ENCODE data around the gene PTER.

DNA sequence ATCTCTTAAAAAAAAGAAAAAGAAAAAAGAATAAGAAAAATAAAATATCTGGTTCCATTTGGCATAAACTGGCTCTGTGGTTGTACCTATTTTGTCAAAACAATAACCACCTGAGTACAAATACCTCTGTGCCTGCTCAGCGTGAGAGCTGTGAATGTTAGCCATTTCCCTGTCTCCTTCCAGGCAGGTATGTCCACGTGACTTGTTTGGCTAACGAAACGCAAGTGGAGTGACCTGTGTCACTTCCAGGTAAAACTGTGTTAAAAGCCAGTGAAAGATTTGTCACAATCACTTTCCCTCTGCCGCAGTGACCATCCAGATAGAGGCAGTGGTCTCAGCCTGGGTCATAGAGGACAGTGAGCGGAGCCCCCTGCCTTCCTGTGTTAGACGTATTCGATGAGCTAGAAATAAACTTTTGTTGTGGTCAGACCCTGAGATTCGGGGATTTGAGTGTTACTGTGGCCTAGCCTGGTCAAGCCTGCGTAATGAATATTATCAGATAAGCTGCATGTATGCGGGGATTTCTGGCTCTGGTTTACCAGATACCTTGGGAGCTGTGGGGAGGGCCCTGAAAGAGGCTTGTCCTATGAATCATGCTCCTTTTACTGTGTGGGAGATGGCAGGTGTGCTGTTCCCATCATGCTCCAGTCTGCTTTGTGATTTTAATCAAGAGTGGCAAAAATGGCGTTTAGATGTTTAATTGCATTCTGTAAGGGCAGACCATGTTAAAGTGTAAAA lies 3.8 kb downstream of the PTER start:
- TF ChIP-seq NCOA6 (IDR thresholded peaks at IDR 0.05) = no peak
- TF ChIP-seq ZNF316 (IDR thresholded peaks at IDR 0.05) = no peak
- no peak for TF ChIP-seq HINFP (tag; conservative IDR thresholded peaks at IDR 0.05; ENCODE audit: low read depth)
- no peak for TF ChIP-seq ZNF766 (CRISPR knock-in tag; conservative IDR thresholded peaks at IDR 0.05)
- TF ChIP-seq STAG1 (CRISPR knock-in tag; IDR thresholded peaks at IDR 0.05; ENCODE audit: borderline replicate concordance) = no peak
- TF ChIP-seq TCF7 (IDR thresholded peaks at IDR 0.05; ENCODE audit: borderline replicate concordance) = no peak
- no peak for TF ChIP-seq ZNF212 (CRISPR knock-in tag; IDR thresholded peaks at IDR 0.05)
- TF ChIP-seq, protein P1, sequence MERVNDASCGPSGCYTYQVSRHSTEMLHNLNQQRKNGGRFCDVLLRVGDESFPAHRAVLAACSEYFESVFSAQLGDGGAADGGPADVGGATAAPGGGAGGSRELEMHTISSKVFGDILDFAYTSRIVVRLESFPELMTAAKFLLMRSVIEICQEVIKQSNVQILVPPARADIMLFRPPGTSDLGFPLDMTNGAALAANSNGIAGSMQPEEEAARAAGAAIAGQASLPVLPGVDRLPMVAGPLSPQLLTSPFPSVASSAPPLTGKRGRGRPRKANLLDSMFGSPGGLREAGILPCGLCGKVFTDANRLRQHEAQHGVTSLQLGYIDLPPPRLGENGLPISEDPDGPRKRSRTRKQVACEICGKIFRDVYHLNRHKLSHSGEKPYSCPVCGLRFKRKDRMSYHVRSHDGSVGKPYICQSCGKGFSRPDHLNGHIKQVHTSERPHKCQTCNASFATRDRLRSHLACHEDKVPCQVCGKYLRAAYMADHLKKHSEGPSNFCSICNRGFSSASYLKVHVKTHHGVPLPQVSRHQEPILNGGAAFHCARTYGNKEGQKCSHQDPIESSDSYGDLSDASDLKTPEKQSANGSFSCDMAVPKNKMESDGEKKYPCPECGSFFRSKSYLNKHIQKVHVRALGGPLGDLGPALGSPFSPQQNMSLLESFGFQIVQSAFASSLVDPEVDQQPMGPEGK (CRISPR knock-in tag; IDR thresholded peaks at IDR 0.05; ENCODE audit: borderline replicate concordance) = no peak
- no peak for TF ChIP-seq ZFX (CRISPR knock-in tag; IDR thresholded peaks at IDR 0.05)
- no peak for TF ChIP-seq KLF13 (tag; IDR thresholded peaks at IDR 0.05; ENCODE audit: borderline replicate concordance, low read depth)
- TF ChIP-seq NR2C1 (IDR thresholded peaks at IDR 0.05) = no peak
- TF ChIP-seq NR2C1 (tag; IDR thresholded peaks at IDR 0.05) = no peak
- TF ChIP-seq, protein P2, sequence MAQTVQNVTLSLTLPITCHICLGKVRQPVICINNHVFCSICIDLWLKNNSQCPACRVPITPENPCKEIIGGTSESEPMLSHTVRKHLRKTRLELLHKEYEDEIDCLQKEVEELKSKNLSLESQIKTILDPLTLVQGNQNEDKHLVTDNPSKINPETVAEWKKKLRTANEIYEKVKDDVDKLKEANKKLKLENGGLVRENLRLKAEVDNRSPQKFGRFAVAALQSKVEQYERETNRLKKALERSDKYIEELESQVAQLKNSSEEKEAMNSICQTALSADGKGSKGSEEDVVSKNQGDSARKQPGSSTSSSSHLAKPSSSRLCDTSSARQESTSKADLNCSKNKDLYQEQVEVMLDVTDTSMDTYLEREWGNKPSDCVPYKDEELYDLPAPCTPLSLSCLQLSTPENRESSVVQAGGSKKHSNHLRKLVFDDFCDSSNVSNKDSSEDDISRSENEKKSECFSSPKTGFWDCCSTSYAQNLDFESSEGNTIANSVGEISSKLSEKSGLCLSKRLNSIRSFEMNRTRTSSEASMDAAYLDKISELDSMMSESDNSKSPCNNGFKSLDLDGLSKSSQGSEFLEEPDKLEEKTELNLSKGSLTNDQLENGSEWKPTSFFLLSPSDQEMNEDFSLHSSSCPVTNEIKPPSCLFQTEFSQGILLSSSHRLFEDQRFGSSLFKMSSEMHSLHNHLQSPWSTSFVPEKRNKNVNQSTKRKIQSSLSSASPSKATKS (CRISPR knock-in tag; IDR thresholded peaks at IDR 0.05) = no peak
- TF ChIP-seq DIDO1 (tag; IDR thresholded peaks at IDR 0.05; ENCODE audit: low read depth) = no peak

Measured in K562 (cell line).